NCI-H2196 treated with DMSO at 0.1 percent for 48 hours (cell line): Measurements from ENCODE around the gene IREB2.
"Not testable (repeated sequence)": the region's sequence is repeated elsewhere in the genome, so short reads cannot be mapped to it uniquely, and the experiment has no call there.

Experiments used
- DNase-seq: peaks from one replicate; lab custom pipeline; 2025; ENCODE audit not compliant: unreplicated experiment; lab: John Stamatoyannopoulos, UW

Gene IREB2

DNA sequence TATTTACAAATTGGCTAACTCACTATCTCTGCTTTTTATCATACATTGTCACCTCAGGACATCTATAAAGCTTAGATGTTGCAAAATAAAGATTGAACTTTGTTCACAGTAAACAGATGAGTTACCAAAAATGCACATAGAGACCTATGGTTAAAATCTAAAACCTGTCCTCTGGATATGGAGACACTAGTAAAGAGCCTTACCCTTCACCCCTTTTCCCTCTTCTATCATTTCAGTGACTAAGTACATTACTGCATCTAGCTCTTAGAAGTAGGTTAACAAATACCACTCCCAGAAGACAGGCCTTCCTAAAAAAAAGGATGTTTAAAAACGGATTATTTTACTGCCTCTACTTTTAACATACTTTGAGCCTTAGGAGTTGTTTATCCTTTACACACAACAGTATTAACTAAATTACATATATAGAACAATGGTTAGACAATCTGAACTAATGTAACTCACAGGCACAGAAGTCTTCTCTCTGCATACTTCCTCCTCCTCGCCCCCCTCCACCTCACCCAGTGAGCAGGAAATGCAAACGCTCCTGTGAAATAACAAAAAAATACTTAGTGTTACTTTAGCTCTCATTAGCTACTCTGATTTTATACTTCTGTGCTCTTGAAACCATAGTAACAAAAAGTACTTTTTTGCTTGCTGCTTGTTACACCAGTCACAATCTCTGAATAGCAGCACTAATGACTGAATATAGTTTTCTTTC lies 23.3 kb downstream of the IREB2 start:
- DNase-seq: no peak

DNA sequence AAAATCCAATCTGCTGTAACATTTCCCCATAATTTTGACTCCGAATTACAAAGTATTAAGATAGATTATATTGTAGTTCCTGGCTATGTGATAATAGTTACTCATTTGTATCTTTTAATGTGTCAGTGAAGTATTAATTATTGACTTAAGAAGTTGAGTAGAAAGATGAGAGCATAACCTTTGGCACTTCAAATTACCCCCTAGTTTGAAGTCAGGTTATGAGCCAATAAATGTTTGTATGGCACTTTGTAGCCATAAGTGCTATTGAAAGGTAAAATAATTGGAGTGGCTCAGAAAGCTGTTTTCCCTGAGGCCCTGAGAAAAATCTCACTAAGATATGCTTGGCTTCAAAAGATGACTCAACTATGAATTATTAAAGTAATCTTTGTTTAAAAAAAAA lies 31.0 kb downstream of the IREB2 start:
- DNase-seq: no peak

DNA sequence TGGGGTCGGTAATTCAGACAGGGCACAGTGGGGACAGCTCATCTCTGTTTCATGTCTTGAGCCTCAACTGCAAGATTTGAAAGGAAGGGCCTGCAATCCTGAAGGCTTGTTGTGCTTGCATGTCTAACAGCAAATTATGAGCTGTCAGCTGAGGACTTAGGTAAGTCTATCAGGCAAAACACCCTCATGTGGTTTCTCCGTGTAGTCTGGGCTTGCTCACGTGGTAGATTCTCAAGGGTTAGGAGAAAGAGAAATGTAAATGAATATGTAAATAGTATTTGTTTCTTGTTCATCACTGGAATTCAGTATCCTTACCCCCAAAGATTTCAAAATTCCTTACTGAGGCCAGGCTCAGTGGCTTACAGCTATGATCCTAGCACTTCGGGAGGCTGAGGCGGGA lies 39.3 kb downstream of the IREB2 start:
- DNase-seq: no peak

DNA sequence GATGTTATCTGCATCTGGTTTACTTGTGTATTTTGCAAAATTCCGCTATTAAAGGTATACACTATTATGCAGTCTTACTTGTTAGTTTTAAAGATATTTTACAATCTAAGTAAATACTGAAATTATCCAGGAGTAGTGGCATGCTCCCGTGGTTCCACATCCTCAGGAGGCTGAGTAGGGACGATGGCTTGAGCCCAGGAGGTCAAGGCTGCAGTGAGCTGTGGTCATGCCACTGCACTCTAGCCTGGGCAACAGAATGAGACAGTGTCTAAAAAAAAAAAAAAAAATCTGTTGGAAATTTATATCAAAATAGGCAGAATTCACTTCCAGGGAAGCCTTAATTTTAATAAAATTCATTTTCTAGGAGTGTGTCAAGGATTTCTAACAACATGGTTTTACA lies 41.6 kb downstream of the IREB2 start:
- no peak for DNase-seq

DNA sequence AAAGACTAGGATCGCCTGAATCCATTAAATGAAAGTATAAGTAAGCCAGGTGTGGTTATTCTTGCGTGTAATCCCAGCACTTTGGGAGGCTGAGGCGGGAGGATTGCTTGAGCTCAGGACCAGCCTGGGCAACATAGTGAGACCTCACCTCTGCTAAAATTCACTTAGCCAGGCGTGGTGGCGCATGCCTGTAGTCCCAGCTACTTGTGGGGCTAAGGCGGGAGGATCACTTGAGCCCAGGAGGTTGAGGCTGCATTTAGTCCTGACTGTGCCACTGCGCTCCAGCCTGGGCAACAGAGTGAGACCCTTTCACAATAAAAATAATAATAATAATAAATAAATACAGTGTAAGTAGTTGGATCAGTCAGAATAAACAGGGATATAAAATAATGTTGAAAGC lies 43.9 kb downstream of the IREB2 start:
- DNase-seq: no peak

DNA sequence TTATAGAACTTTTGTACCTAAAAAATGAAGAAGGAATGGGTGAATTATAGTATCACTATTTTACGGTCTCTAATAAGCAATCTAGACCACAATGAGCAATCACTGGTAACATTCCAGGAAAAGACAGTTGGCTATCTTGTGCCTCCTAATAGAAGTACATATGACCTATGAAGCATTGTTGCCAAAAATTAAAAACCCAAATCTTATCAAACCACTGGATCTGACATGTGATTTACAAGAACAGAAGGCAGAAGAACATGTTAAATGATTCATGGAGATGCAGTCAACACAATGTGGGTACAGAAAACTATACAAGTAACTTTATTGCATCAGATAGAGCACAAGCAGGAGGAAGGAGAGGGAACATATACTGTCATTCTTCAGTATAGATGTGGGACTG lies 54.9 kb downstream of the IREB2 start:
- no peak for DNase-seq

DNA sequence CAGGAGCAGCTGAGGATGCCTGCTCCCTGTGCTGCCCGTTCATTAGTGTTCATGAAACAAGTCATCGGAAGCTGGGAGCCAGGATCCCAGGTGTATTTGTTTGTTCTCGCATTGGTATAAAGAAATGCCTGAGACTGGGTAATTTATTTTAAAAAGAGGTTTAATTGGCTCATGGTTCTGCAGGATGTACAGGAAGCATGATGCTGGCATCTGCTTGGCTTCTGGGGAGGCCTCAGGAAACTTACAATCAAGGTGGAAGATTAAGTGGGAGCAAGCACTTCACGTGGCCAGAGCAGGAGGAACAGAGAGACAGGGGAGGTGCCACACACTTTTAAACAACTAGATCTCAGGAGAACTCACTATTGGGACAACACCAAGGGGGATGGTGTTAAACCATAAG lies 63.8 kb downstream of the IREB2 start:
- no peak for DNase-seq

DNA sequence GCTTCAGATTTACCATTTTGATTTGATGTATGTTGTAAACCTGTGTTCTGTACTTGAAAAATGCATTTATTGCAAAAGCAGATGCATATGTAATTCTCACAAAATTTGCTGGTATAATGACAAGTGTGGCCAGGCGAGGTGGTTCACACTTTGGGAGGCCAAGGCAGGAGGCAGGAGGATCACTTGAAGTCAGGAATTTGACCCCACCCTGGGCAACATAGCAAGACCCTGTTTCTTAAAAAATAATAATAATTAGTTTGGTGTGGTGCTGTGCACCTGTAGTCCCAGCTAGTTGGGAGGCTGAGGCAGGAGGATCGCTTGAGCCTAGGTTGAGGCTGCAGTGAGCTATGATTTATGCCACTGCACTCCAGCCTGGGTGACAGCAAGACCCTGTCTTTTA lies 64.6 kb downstream of the IREB2 start:
- no peak for DNase-seq

DNA sequence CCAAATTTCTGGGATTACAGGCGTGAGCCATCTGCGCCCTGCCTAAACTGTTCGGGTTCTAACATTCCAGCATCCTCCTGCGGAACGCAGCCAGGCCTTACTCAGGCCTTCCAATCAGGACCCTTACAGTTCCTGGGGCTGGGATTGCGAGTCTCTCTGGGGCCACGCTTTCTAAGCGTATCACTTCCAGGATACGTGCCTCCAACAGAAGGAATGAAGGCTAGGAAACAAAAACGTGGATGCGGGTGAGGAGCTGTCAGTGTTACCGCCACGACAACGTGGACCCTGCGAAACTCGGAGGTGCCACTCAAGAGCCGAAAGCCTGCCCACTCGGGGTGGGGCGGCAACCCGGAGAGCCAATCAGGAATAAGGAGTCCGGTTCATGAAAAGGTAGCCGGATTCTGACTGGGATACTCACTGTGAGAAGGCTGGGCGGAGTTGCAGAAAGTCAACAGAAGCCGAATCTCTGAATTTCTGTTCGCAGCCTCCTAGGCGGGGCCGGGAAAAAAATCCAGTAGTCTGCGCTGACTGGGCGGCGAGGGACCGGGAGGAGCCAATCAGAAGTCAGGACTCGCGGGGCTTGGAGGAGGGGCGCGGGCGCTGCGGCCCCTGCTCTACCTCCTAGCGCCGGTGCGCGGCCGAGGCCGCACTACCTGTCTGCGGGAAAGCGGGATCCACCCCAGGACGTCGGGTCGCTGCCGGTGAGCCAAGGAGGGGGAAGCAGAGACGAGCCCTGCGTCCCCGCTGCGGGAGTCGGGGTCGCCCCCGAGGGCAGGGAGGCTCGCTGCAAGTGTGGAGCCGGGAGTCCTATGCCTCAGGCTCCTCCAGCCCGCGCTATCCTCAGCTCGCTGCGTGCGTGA lies 69.2 kb downstream of the IREB2 start, which contains the start of gene HYKK:
Gene HYKK, plus strand, starts transcription at position 607 of the 860 bp plus-strand sequence. CDS start 5,512 bp downstream, outside the sequence.
- DNase-seq: peak; percentile 83

DNA sequence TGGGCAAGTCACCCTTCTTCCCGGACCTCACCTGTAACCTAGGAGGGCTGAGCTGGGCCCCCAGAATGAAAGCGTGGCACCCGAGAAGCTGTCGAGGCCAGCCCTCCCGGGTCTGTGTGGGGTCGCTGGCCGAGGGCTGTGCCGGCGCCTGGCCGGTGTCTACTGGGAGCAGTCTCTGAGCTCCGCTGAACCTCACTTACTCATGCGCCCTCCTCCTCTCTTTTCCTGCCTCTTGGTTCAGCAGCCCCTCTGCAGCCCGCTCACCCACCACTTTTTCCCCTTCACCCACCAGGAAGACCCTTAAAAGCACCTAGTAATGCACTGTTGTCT lies 69.8 kb downstream of the IREB2 start:
- no peak for DNase-seq

DNA sequence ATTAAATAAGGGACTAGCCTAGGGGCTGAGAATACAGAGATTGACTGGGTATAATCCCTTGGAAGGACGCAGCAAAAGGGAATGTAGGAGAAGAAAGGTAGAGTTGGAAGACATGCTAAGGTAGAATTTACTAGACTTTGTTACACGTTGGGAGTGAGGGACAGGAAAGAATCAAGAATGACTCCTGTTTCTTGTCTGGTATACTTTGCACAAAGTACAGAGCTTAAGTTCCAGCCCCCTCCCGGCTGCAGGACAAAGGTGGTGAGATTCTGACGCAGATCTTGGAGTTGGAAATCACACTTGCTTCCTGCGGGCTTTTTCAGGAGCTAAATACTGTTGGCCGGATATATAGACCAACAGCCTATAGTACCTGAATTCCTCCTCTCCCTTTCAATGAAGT lies 70.3 kb downstream of the IREB2 start:
- DNase-seq: no peak

DNA sequence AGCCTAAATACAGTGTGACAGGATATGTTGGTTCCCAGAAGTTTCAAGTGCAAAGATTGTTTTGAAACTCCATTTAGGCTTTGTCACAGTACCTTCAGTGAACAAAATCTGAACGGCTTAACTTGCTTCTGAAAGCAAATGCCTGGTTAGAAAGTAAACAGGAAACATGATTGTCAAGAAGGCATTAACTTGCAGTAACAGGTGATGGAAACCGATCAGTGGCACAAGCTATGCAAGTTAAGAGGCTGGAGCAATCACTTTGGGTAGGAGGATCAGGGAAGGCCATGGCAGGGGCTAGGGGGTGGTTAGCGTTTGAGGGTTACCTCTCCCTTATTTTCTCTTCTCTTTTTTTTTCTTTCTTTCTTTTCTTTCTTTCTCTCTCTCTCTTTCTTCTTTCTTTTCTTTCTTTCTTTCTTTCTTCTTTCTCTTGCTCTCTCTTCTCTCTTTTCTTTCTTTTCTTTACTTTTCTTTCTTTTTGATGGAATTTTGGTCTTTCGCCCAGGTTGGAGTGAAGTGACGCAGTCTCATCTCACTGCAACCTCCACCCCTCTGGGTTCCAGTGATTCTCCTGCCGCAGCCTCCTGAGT lies 71.8 kb downstream of the IREB2 start:
- no peak for DNase-seq

DNA sequence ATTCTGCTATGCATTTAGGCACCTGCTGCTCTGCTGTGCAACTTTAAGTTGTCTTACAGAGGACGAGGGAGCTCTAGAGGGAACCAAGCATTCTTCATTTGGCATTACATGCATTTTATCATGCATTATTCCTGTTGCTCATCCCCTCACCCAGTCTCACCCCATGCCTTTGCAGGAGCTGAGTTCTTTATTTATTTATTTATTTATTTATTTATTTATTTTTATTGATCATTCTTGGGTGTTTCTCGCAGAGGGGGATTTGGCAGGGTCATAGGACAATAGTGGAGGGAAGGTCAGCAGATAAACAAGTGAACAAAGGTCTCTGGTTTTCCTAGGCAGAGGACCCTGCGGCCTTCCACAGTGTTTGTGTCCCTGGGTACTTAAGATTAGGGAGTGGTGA lies 82.0 kb downstream of the IREB2 start:
- DNase-seq: not testable (repeated sequence)

DNA sequence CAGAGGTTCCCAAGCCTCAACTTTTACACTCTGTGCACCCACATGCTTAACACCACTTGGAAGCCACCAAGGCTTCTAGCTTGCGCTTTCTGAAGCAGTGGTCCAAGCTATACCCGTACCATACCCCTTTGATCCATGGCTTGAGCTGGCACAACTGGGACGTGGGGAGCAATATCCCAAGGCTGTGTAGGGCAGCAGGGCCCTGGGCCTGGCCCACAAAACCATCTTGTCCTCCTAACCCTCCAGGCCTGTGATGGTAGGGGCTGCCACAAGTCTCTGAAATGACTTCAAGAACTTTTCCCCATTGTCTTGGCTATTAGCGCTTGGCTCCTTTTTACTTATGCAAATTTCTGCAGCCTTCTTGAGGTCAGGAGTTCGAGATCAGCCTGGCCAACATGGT lies 86.2 kb downstream of the IREB2 start:
- DNase-seq: no peak

DNA sequence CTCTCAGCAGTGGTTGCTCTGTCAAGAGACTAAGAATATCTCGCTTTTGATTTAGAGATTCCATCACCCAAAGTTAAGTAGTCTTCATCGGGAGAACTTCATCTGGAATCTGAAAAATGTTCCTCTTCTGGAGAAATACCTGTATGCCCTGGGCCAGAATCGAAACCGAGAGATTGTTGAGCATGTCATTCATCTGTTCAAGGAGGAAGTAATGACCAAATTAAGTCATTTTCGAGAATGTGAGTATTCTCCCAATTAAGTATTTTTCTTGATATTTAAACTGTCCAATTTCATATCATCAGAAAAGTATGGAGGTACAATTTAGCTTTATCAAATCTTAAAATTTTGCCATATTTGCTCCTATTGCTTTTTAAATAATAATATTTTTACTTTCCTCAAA lies 89.3 kb downstream of the IREB2 start:
- no peak for DNase-seq

DNA sequence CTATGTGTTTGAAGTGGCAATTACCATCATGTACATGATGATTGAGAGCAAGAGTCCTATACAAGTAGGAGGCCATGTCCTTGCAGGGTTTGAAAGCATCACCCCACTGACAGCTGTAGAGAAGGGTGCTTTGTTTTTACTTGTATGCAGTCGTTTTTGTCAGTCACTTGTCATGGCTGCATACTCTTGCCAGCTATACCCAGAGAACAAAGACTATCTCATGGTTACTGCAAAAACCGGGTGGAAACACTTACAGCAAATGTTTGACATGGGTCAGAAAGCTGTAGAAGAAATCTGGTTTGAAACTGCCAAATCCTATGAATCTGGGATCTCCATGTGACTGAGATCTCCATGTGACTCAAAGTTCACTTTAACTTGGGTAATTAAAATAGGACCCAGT lies 95.3 kb downstream of the IREB2 start:
- DNase-seq: no peak

DNA sequence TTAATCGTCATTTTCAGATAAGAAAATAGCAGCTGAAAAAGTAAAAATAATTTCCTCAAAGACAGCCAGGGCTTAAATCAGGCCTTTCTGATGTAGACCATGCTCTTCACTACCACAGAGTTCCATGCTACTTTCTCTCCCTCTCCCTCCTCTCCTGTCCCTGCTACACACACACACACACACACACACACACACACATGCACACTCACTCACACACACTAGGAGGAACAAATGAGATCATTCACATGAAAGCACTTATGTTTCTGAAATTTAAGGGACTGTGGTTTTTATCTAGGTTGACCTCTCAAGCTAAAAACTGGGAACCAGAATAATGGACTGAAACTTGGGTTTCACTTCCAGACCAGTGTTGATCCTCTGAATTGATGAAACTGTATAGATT lies 98.1 kb downstream of the IREB2 start:
- DNase-seq: no peak

DNA sequence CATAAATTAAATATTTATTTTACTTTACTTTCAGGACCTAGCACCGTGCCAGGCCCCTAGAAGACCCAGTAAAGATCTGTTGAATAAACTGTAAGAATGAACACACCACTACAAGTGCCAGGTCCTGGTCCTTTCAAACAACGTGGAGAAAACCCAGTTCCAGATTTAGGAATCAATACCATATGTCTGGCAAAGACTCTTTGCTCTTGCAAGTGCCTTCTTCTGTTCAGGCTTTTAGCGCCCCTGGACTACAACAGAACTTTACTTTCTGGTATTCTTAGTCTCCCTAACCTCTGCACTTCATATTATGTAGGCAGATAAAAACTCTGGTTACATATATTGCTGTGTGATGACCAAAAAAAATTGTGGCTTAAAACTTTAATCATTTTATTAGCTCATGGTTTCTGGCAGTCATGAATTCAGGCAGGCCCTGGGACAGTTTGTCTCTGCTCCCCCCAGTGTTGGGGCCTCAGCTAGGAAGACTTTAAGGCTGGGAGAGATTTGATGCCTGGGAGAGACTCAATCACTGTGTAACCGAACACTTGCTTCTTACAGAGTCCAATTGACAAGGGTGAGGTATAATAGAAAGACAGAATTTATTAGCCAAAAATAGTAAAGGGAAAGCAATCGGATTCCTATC lies 99.4 kb downstream of the IREB2 start:
- no peak for DNase-seq

DNA sequence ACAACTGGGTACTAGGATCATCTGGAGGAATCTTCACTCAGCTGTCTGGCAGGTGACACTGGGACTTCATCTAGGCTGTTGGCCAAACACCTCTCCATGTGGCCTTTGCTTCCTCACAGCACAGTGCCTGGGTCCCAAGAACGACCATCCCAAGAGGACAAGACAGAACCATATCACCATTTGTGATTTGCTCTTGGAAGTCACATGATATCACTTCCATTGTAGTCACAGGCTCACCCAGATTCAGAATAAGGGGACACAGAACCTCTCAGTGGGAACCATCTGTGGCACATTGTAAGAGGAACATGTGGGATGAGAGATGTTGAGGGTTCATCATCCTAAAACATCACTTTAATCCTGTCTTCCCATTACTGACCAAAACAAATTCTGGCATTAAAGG lies 100.3 kb downstream of the IREB2 start:
- no peak for DNase-seq

DNA sequence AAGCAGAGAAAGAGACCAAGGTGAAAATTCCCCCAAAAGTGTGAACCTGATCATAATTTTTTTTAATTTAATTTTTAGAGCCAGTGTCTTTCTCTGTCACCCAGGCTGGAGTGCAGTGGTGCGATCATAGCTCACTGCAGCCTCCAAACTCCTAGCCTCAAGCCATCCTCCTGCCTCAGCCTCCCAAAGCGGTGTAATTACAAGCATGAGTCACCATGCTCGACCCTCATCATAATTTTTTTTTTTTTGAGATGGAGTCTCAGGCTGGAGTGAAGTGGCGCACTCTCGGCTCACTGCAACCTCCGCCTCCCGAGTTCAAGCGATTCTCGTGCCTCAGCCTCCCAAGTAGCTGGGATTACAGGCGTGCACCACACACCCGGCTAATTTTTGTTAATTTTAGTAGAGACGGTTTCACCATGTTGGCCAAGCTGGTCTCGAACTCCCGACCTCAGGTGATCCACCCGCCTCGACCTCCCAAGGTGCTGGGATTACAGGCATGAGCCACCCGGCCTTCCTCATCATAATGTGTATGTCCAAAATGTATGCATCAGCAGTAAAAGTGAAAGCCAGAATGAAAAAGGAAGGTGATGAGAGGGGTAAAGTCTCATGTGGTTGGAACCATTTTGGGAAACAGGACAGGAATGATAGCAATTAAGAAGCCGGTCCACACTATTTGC lies 101.6 kb downstream of the IREB2 start:
- DNase-seq: not testable (repeated sequence)
